Osteoblast (primary cell): ENCODE measurements around the gene TNS3. TPM values are rescaled to one million over a fixed set of nuclear protein-coding genes. Genes with fewer than 3 reads are reported as not detected.

Experiments
- DNase-seq: peaks from one replicate; pipeline ENCODE4 v3.0.0; 2011; ENCODE audit warnings: low spot score, mixed read lengths; ENCODE audit not compliant: insufficient read length; ENCODE audit errors: missing footprints
- H2AFZ ChIP-seq: 2 replicates; pipeline ENCODE4 v1.6.0; 2011; ENCODE audit warnings: mild to moderate bottlenecking, low read length
- H3K27ac ChIP-seq: 2 replicates; pipeline ENCODE4 v1.5.1; 2011; ENCODE audit warnings: mild to moderate bottlenecking, low read depth, low read length, moderate library complexity
- H3K27me3 ChIP-seq: 2 replicates; pipeline ENCODE4 v1.6.0; 2012; ENCODE audit warnings: mild to moderate bottlenecking, control low read depth, inconsistent platforms, low read length, moderate library complexity; ENCODE audit not compliant: insufficient read depth
- H3K36me3 ChIP-seq: 2 replicates; pipeline ENCODE4 v1.5.1; 2011; ENCODE audit warnings: mild to moderate bottlenecking, low read length, control low read depth, moderate library complexity; ENCODE audit not compliant: insufficient read depth
- H3K4me1 ChIP-seq: 2 replicates; pipeline ENCODE4 v1.5.1; 2011; ENCODE audit warnings: mild to moderate bottlenecking, low read length, control low read depth, moderate library complexity; ENCODE audit not compliant: insufficient read depth
- H3K4me2 ChIP-seq: 2 replicates; pipeline ENCODE4 v1.6.0; 2011; ENCODE audit warnings: mild to moderate bottlenecking, low read length; ENCODE audit not compliant: insufficient read depth
- H3K4me3 ChIP-seq: fragments of 200-600 bp; sonication (generic); 3 replicates; pipeline ENCODE4 v1.5.1; 2012; ENCODE audit warnings: mild to moderate bottlenecking, low read length, inconsistent platforms; ENCODE audit not compliant: insufficient read depth
- H3K79me2 ChIP-seq: 2 replicates; pipeline ENCODE4 v1.6.0; 2012; ENCODE audit warnings: mild to moderate bottlenecking, low read length, control low read depth, inconsistent platforms; ENCODE audit not compliant: insufficient read depth
- H3K9me3 ChIP-seq: 2 replicates; pipeline ENCODE4 v1.5.1; 2011; ENCODE audit warnings: low read depth, low read length, control low read depth
- H4K20me1 ChIP-seq: 2 replicates; pipeline ENCODE4 v1.6.0; 2012; ENCODE audit warnings: mild to moderate bottlenecking, low read length, control low read depth; ENCODE audit not compliant: insufficient read depth
- CTCF ChIP-seq: IDR thresholded peaks from 2 replicates; pipeline ENCODE4 v1.5.1; 2011; ENCODE audit warnings: mild to moderate bottlenecking, low read depth, low read length, moderate library complexity; ENCODE audit errors: extremely low read depth
- total RNA-seq: library from RNA; depleted of rRNA; stranded (reverse); fragments of >200 nt; gene quantifications from 2 replicates; pipeline ENCODE4 v1.2.3, GENCODE V29; 2012

The TNS3 gene
- total RNA-seq, 1 donor, result 67.3 TPM

DNA sequence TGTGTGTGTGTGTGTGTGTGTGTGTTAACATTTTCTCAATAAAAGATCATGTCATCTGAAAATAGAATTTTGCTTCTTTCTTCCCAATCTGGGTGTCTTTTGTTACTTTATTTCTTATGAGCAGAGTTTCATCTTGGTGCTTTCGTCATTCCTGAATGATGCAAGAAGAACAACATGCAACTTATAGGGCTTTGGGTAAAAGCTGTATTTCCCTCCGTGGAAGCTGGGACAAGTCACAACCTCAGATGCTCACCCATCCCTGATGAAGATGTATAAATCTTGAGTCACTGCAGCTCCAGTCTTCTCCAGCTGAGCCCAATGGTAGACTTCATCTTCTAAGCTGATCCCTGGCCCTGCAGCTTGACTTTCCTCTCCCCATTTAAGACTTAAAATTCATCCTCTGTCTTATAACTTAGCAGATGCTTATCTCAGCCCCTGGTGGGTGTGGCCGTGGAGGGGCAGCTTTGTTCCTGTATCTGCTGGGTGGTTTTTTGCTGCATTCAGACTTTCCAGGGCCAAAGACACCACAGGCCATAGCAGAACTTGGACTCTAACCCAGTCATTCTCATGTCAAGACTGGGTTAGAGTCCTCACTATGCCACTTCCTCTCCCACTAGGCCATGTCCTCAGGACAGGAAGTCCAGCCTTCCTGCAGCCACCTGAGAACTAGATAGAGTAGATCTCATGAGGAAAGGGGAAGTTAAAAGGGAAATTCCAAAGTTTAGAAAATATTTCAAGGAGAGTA, 356.4 kb downstream of the TNS3 start:
- H3K9me3 ChIP-seq, result no peaks in the 10 kb centered on the region
- H3K27me3 ChIP-seq, result peaks cover 3% of the 10 kb centered on the region
- no peak overlapping the region for H3K4me2 ChIP-seq
- H4K20me1 ChIP-seq, result no peaks in the 10 kb centered on the region
- no peaks in the 10 kb centered on the region for H3K79me2 ChIP-seq
- H3K4me1 ChIP-seq, result peaks cover 9% of the 10 kb centered on the region
- no peaks in the 10 kb centered on the region for H3K36me3 ChIP-seq
- H3K27ac ChIP-seq, result no peak overlapping the region
- DNase-seq, result no peak
- H2AFZ ChIP-seq, result no peak overlapping the region
- H3K4me3 ChIP-seq, result no peak overlapping the region
- TF ChIP-seq CTCF, result no peak
